ENCODE data around the gene LRRC75B.

The LRRC75B gene

GRCh38 chr22:24584871-24585411, 7.9 kb downstream of the LRRC75B start:
- DNase-seq: no peak

GRCh38 chr22:24584166-24584790, 8.6 kb downstream of the LRRC75B start:
- no peak for DNase-seq

DNA sequence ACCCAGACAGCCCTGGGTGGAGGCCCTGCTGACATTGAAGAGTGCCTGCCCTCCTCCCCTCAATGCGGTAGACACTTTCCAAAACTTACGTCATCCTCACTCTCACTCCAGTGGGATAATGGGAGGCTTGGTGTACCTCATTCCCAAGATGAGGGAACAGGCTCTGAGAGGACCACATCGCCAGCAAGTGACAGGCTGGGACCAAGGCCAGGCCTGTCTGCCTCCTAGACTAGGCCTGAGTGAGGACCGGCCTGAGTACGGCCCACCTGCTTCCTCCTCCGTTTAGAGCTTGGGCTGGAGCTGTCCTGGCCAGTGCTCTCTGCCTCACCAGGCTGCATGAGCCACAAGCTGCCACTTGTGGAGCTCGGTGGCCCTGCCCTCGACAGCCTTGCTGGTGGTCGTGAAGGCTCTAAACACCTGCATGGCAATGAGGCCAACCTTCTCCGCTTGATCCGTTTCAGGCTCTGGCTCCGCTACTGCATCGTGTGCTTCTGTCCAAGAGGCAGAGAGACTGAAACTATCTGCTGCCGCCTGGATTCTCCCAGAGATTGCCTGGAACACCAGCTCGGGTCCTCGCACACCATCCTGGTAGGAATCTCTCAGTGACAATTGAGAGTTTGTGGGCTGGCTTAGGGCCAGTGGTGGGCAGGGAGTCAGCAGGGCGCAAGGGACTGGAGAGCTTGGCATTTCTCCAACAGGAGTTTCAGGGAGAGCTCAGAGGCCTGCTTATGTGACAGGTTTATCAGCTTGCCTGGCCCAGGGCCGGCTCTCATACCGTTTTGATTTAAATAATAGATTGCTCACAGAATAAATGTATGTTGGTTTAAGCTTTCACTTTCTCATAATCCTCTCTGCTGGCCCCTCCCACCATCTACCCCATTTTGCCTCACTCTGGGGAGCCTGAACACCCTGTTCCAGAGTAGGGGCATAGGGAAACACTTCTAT, 9.4 kb downstream of the LRRC75B start:
- no peak for DNase-seq

DNA sequence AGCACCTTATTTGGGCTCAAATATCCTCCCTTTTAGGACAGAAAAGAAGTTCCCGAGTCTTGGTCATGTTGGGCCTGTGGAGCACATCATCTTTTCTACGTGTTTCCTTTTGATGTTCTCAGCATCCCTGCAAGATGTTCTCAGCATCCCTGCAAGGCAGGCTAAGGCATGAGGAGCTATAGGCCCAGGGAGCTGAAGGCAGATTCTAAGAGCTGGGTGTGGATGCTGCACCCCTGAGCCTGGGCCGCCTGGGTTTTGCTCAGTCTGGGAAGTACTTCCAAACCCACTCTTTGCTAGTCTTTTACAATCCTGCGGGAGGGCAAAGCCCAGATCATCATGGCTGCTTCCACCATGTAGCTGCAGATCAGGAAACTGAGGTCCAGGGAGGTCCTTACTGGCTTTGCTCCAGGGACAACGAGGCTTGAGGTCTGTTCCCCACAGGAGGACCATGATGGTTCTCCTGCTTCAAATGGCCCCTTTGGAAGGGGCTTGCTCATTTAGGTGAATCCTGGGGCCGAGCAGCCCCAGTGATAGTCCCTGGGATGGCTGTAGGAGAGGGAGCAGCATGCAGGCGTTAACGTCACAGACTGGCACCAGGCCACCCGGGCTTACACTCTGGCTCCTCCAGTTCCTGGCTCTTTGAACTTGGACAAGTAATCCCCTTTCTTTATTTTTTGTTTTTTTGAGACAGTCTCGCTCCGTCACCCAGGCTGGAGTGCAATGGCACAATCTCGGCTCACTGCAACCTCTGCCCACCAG, 10.6 kb downstream of the LRRC75B start:
- no peak for DNase-seq

GRCh38 chr22:24580276-24580675, 12.6 kb downstream of the LRRC75B start:
- peak; percentile 40 for DNase-seq

DNA sequence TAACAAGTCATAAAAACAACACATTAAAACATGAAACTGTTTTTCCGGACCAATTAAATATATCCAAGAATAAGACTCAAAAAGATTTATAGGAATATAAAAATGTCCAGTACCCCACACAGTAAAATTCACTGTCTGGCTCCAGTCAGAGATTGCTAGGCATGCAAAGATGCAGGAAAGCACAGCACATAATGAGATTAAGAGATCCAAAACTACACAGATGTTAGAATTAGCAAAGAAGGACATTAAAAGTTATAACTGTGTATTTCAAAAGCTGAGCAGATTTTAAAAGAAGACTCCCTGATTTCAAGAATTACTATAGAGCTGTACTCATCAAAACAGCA, 13.6 kb downstream of the LRRC75B start:
- no peak for DNase-seq

GRCh38 chr22:24578355-24579257, 14.3 kb downstream of the LRRC75B start:
- no peak for DNase-seq

DNA sequence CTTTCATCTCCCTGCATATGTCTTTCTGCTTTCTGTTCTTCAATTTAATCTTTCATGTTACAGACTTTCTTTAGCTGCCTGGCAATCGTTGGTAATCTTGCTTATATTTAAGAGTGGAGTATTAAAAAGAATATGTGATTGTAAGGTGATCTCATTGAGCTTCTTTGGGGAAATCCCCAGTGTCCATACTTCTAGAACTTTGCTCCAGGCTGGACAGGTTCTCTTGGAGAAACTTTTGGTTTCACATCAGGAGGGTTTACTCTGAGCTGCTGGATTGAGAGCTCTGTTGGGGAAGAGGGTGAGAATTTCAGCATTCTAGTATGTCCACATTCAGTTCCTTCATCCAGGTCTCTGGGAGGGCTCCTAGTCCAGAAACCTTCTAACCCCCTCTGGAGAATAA, 16.1 kb downstream of the LRRC75B start:
- DNase-seq: peak; percentile 40

DNA sequence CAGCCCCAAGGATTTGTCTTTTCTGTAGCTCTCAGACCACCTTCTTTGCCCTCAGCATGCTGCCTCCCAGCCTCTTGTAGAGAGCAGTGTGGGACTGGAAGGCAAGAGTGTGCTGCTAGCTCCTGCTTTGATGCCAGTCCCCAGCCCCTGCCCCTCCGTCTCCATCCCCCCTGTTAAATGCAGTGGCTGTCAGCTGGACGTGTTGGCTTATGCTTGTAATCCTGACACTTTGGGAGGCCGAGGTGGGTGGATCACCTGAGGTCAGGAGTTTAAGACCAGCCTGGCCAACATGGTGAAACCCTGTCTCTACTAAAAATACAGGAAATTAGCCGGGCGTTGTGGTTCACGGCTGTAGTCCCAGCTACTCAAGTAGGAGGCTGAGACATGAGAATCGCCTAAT, 21.6 kb downstream of the LRRC75B start:
- no peak for DNase-seq

DNA sequence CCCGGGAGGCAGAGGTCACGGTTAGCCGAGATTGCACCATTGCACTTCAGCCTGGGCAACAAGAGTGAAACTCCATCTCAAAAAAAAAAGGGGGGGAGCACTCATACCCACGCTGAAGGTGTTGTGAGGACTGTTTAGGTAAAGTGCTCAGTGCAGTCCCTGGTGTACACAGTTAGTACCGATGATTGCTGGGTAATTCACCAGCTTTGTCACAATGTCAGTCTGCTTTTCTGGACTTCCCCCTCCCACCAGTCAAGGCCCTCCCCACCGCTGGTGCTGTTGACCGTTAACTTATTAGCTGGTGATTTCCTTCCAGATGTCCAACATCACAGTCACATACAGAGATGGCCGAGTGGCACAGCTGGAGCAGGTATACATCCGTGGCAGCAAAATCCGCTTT, 25.2 kb downstream of the LRRC75B start:
- DNase-seq: no peak

DNA sequence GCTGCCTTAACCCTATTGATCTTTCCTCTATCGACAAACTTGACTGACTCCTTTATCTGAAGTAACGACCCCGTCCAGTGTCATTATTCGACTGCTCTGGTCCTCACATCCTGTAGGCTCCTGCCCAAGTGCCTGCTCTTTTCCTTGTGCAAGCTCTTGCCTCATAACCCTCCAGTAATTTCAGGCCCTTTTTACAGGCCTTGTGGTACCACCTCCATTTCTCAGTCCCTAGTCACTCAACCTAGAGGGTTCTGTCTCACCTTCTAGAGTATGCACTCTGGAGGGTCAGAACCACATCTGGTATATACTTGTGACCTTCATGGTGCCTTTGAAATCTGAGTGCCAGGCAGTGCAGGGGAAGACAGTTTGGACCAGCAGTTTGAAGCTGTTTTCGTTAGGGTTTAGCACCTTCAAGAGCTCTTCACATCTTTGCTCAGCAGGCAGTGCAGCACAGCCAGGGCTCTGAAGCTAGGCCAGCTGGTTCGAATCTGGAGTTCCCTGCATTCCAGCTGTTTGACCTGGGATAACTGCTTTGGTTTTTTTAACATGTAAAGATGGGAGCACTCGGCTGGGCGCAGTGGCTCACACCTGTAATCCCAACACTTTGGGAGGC, 25.9 kb downstream of the LRRC75B start:
- no peak for DNase-seq

- DNase-seq: no peak
Observed at GRCh38 chr22:24565077-24565476, 27.8 kb downstream of the LRRC75B start.

GRCh38 chr22:24564376-24565058, 28.4 kb downstream of the LRRC75B start:
- DNase-seq: no peak

DNA sequence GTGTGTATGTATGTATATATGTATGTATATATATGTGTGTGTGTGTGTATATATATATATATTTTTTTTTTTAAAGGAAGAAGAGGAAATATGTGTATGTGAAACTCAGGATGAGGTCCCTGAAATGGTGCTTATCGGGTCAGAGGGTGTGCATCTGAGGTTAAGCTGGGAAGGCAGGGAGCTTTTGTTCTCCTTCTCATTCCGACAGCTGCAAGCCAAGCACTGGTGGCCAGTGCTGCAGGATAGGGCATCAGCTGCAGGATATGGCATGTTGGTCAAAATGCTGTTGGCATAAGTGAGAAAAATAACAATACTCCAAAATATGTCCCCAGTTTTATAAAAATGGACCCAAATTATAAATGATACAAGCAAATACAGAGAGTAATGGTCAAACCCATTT, 29.6 kb downstream of the LRRC75B start:
- no peak for DNase-seq

DNA sequence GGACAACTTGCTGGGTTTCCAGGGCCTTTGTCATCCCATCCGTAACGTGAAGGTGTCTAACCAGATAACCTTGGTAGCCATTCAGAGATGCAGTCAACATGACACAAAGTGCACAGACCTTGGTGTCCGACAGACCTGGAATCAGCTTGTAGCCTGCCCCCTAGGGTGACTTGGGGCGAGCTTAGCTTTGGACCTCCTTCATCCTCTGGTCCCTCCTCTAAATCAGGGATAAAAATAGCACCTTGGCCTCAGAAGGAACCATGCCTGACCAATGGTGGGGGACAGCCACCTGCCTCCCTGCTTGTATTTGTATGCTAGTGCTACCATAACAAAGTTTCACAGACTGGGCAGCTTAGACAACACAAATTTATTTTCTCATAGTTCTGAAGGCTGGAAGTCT, 33.4 kb downstream of the LRRC75B start:
- DNase-seq: no peak

- DNase-seq: peak; percentile 99
Observed at GRCh38 chr22:24555165-24556039, 37.5 kb downstream of the LRRC75B start, which contains the start of gene SNRPD3. Gene SNRPD3, plus strand, starts transcription at chr22:24555999. Its CDS starts 1,676 bp downstream, at chr22:24557675.

- DNase-seq: peak; percentile 55
Observed at GRCh38 chr22:24554313-24555164, 38.3 kb downstream of the LRRC75B start, which contains the start of gene GUCD1. Gene GUCD1, minus strand, starts transcription at chr22:24555138. Its CDS starts 147 bp downstream, at chr22:24554991.

GRCh38 chr22:24553597-24554312, 39.1 kb downstream of the LRRC75B start:
- DNase-seq: no peak

Measured in inflammatory macrophage treated with lipopolysaccharide for 4 hours (primary cell).